ENCODE data around the gene ZNF778.
"Not testable (repeated sequence)": the region's sequence is repeated elsewhere in the genome, so short reads cannot be mapped to it uniquely, and the experiment has no call there.

DNA sequence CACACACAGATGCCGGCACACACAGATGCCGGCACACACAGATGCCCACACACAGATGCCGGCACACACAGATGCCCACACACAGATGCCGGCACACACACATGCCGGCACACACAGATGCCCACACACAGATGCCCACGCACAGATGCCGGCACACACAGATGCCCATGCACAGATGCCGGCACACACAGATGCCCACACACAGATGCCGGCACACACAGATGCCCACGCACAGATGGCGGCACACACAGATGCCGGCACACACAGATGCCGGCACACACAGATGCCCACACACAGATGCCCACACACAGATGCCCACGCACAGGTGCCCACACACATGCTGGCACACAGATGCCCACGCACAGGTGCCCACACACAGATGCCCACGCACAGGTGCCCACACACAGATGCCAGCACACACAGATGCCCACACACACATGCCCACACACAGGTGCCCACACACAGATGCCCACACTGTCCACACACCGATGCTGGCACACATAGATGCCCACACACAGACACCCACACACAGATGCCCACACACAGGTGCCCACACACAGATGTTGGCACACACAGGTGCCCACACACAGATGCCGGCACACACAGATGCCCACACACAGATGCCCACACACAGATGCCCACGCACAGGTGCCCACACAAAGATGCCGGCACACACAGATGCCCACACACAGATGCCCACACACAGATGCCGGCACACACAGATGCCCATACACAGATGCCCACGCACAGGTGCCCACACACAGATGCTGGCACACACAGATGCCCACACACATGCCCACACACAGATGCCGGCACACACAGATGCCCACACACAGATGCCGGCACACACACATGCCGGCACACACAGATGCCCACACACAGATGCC is 28.8 kb upstream of the ZNF778 start:
- TF ChIP-seq, protein P1, sequence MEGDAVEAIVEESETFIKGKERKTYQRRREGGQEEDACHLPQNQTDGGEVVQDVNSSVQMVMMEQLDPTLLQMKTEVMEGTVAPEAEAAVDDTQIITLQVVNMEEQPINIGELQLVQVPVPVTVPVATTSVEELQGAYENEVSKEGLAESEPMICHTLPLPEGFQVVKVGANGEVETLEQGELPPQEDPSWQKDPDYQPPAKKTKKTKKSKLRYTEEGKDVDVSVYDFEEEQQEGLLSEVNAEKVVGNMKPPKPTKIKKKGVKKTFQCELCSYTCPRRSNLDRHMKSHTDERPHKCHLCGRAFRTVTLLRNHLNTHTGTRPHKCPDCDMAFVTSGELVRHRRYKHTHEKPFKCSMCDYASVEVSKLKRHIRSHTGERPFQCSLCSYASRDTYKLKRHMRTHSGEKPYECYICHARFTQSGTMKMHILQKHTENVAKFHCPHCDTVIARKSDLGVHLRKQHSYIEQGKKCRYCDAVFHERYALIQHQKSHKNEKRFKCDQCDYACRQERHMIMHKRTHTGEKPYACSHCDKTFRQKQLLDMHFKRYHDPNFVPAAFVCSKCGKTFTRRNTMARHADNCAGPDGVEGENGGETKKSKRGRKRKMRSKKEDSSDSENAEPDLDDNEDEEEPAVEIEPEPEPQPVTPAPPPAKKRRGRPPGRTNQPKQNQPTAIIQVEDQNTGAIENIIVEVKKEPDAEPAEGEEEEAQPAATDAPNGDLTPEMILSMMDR (IDR thresholded peaks at IDR 0.05; ENCODE audit: insufficient read depth, low read length, poor library complexity, severe bottlenecking) = not testable (repeated sequence)
- TF ChIP-seq EZH2phosphoT487 (conservative IDR thresholded peaks at IDR 0.05; ENCODE audit: low read length) = not testable (repeated sequence)
